Measurements from ENCODE around the gene RCOR2.

- TF ChIP-seq GATA2 (IDR thresholded peaks at IDR 0.05; ENCODE audit: low read depth, low read length) (no peak), GATA3 (IDR thresholded peaks at IDR 0.05; ENCODE audit: low read depth, low read length) (no peak)
Measured at GRCh38 chr11:63923319-63923718, 6.4 kb upstream of the RCOR2 start.

Data from SH-SY5Y (cell line).